Lower lobe of right lung (tissue), 2 donors: ENCODE results near the gene ADAM12. TPM values are rescaled to one million over a fixed set of nuclear protein-coding genes. Genes with fewer than 3 reads are reported as not detected.
A peak's percentile ranks its signal among the peaks of the same experiment; 100 is the strongest.

Experiments used
- ATAC-seq, 2 donors: fragments of 200-7000 bp; cut with Tn5 transposase; one replicate each; pipeline ENCODE4 v1.9.1; 2020 to 2022; ENCODE audit warnings: mild to moderate bottlenecking in 2 of 2, moderate library complexity in 2 of 2
- DNase-seq: peaks from one replicate; pipeline ENCODE4 v3.0.0-alpha.2; 2020
- H3K27ac ChIP-seq: fragments of 200-600 bp; one replicate; pipeline ENCODE4 v1.8.0; 2022
- H3K27me3 ChIP-seq: fragments of 200-600 bp; one replicate; pipeline ENCODE4 v1.8.0; 2022; ENCODE audit warnings: low read depth
- H3K36me3 ChIP-seq: fragments of 200-600 bp; one replicate; pipeline ENCODE4 v1.8.0; 2022; ENCODE audit warnings: mild to moderate bottlenecking
- H3K4me1 ChIP-seq: fragments of 200-600 bp; one replicate; pipeline ENCODE4 v1.8.0; 2022
- H3K4me3 ChIP-seq: fragments of 200-600 bp; one replicate; pipeline ENCODE4 v1.8.0; 2022; ENCODE audit warnings: mild to moderate bottlenecking
- H3K9me3 ChIP-seq: fragments of 200-600 bp; one replicate; pipeline ENCODE4 v1.8.0; 2022
- CTCF ChIP-seq: fragments of 200-600 bp; IDR thresholded peaks from one replicate; pipeline ENCODE4 v1.8.0; 2022; ENCODE audit warnings: antibody characterized with exemption, mild to moderate bottlenecking
- intact Hi-C: fragments of 100-400 bp; cut with DNase I; formaldehyde crosslinking; loops from one replicate; pipeline ENCODE4 v1.11.0; 2022
- total RNA-seq: library from RNA; stranded (reverse); fragmentation: NEBNext Ultra II Directional; extraction: Animal tissue kit (Norgen Biotek cat#: 25700); gene quantifications from one replicate; pipeline ENCODE4 v1.2.1, GENCODE V29; 2021
- donor health status: DM: no; HTN: yes; CAD: no; lungs with severe emphysema.

The ADAM12 gene
- total RNA-seq, 1 donor from 2014 or later, result 0.92 TPM

- Histone ChIP-seq H3K9me3 (no peaks in the 10 kb centered on the region), H3K27me3 (peaks cover 10% of the 10 kb centered on the region), H3K27ac (no peak overlapping the region), H3K4me1 (no peaks in the 10 kb centered on the region), H3K36me3 (no peaks in the 10 kb centered on the region), H3K4me3 (no peak overlapping the region)
- intact Hi-C loops, result no loop called here
- DNase-seq, result no peak
- TF ChIP-seq CTCF, result no peak
- no peak for ATAC-seq
Observed at GRCh38 chr10:126229686-126230085, 158.6 kb downstream of the ADAM12 start.

GRCh38 chr10:126227762-126228134 lies 160.5 kb downstream of the ADAM12 start:
- DNase-seq, result no peak
- H3K4me3 ChIP-seq, result no peak overlapping the region
- no peak overlapping the region for H3K27ac ChIP-seq
- no peaks in the 10 kb centered on the region for H3K9me3 ChIP-seq
- no peak for TF ChIP-seq CTCF
- intact Hi-C loops, result no loop called here
- H3K36me3 ChIP-seq, result no peaks in the 10 kb centered on the region
- no peaks in the 10 kb centered on the region for H3K4me1 ChIP-seq
- peak in 1 of 2 donors; percentile 52 for ATAC-seq
- peaks cover 10% of the 10 kb centered on the region for H3K27me3 ChIP-seq

GRCh38 chr10:126226988-126227761 lies 161.1 kb downstream of the ADAM12 start:
- TF ChIP-seq CTCF, result no peak
- no peak overlapping the region for H3K4me3 ChIP-seq
- no peaks in the 10 kb centered on the region for H3K9me3 ChIP-seq
- no peak overlapping the region for H3K27ac ChIP-seq
- no peaks in the 10 kb centered on the region for H3K4me1 ChIP-seq
- H3K27me3 ChIP-seq, result peaks cover 10% of the 10 kb centered on the region
- DNase-seq (no peak), ATAC-seq (no peak)
- no peaks in the 10 kb centered on the region for H3K36me3 ChIP-seq
- intact Hi-C loops, result no loop called here

- no peaks in the 10 kb centered on the region for H3K9me3 ChIP-seq
- H3K36me3 ChIP-seq, result no peaks in the 10 kb centered on the region
- no peak overlapping the region for H3K4me3 ChIP-seq
- no peak overlapping the region for H3K27ac ChIP-seq
- no peaks in the 10 kb centered on the region for H3K4me1 ChIP-seq
- intact Hi-C loops, result no loop called here
- DNase-seq (no peak), ATAC-seq (no peak)
- H3K27me3 ChIP-seq, result peaks cover 2% of the 10 kb centered on the region
- TF ChIP-seq CTCF, result no peak
Observed at GRCh38 chr10:126226205-126226604, 162.1 kb downstream of the ADAM12 start.

- H3K9me3 ChIP-seq, result no peaks in the 10 kb centered on the region
- no peaks in the 10 kb centered on the region for H3K36me3 ChIP-seq
- intact Hi-C loops, result no loop called here
- H3K4me3 ChIP-seq, result no peak overlapping the region
- H3K4me1 ChIP-seq, result no peaks in the 10 kb centered on the region
- H3K27me3 ChIP-seq, result no peaks in the 10 kb centered on the region
- TF ChIP-seq CTCF, result no peak
- ATAC-seq (no peak), DNase-seq (no peak)
- no peak overlapping the region for H3K27ac ChIP-seq
Observed at GRCh38 chr10:126225672-126226008, 162.6 kb downstream of the ADAM12 start.
